HG02610 (cell line): ENCODE data around the gene PDXP.
"Not testable (repeated sequence)": the region's sequence is repeated elsewhere in the genome, so short reads cannot be mapped to it uniquely, and the experiment has no call there.

Source experiments
- ATAC-seq: cut with Tn5 transposase; IDR thresholded peaks from one replicate; pipeline ENCODE4 v1.9.1; 2021; ENCODE audit warnings: mild to moderate bottlenecking, moderate library complexity; ENCODE audit not compliant: unreplicated experiment

The PDXP gene, protein sequence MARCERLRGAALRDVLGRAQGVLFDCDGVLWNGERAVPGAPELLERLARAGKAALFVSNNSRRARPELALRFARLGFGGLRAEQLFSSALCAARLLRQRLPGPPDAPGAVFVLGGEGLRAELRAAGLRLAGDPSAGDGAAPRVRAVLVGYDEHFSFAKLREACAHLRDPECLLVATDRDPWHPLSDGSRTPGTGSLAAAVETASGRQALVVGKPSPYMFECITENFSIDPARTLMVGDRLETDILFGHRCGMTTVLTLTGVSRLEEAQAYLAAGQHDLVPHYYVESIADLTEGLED

GRCh38 chr22:37658133-37659065, at the start of gene PDXP:
PDXP (plus strand) TSS chr22:37658723; CDS start chr22:37658783, 60 bp downstream.
- ATAC-seq = peak; percentile 73

DNA sequence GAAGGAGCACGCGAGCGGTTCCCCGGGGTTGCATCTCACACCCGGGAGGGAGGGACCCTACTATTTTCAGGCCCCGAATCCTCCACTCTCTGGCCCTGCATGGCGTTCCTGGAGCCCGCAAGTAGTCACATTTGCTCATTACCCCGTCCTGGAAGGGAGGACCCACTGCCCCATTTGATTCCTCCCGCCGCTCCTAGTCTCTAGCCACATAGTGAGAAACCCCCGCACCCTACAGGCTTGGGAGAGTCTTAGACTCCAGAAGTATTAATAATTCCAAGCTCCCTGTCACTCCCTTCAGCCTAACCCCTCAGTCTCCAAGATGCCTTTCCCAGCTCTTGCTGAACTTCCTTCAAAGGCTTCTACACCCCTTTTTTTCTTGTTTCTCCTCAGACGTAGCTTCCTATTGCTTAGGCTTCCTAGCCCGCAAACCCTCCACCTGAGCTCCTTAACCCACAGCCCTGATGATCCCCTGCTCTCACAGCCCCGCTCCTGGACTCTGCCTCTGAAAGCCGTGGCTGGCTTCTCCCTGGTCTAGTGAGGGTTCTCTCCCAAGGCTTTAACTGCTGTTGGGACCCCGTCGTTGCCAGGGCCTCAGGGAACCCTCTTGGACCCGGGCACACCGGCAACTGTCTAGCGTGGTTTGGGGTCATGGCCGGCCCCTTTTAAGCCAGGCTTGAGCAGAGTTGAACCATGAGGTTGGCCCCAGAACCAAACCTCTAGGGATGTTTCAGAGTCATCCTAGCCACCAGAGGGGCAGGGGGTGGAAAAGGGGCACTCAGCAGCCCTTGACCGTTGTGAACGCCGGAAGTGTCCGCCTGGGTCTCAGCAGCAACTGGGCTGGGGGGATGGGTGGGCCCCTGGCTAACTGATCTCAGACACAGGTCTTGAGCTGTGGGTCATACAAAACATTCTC, 49.0 kb upstream of the PDXP start:
- no peak for ATAC-seq

GRCh38 chr22:37610153-37610475, 48.4 kb upstream of the PDXP start:
- not testable (repeated sequence) for ATAC-seq

GRCh38 chr22:37610480-37611129, 47.9 kb upstream of the PDXP start:
- ATAC-seq = no peak

- ATAC-seq = no peak
Measured at GRCh38 chr22:37611207-37611606, 47.3 kb upstream of the PDXP start.

GRCh38 chr22:37616201-37617083, 42.1 kb upstream of the PDXP start:
- ATAC-seq = no peak

DNA sequence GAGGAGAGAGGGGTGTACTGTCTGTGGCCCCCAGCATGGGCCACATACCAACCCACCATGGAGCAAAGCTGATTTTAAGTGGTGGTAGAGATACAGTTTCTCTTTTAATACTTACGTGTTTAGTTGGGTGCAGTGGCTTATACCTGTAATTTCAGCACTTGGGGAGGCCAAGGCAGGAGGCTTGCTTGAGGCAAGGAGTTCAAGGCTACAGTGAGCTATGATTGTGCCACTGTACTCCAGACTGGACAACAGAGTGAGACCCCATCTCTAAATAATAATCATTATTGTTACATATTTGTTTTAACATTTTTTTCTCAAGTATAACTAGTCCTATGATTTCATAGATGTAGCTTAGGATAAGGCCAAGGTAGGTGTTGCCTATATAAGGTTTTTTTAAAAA, 41.1 kb upstream of the PDXP start:
- no peak for ATAC-seq

GRCh38 chr22:37618072-37618656, 40.4 kb upstream of the PDXP start:
- no peak for ATAC-seq

GRCh38 chr22:37618674-37619073, 39.8 kb upstream of the PDXP start:
- ATAC-seq = no peak

- no peak for ATAC-seq
Measured at GRCh38 chr22:37619991-37620390, 38.5 kb upstream of the PDXP start.

DNA sequence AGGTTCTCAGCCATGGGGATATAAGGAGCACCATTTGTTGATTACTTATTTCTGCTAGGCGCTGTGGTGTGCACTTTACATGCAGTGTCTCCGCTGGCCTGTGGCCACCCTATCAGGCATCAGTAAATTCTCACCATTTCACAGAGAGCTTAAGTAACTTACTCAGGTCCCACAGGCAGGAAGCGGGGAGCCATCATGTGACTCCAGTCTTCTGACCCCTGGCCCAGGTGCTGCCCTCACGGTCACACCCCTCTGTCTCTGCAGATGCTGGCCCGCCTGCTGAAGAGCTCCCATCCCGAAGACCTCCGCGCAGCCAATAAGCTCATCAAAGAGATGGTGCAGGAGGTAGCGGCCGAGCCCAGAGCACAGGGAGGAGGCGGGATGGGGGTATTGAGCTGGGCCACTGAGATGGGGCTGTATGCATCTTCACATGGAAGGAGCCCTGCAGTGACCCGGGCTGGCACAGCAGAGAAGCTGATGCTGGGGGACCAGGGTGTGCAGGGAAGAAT, 37.1 kb upstream of the PDXP start:
- ATAC-seq = no peak

GRCh38 chr22:37623075-37624016, 35.2 kb upstream of the PDXP start:
- no peak for ATAC-seq

DNA sequence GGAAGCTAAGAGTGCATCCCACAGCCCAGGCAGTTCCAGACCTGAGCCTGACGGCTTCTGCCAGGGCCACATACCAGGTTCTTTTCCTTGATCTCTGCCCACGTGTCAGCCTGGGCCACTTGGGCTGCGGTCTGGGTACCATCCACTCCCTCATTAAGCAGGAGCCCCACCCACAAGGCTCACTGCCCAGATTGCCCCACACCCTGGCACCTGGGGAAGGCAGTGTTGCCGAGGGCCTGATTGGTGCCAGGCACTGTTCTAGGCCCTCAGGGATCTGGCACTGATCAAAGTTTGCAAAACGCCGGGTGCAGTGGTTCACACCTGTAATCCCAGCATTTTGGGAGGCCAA, 34.5 kb upstream of the PDXP start:
- ATAC-seq = no peak

GRCh38 chr22:37624876-37625275, 33.6 kb upstream of the PDXP start:
- no peak for ATAC-seq

GRCh38 chr22:37625737-37626136, 32.8 kb upstream of the PDXP start:
- ATAC-seq = no peak

DNA sequence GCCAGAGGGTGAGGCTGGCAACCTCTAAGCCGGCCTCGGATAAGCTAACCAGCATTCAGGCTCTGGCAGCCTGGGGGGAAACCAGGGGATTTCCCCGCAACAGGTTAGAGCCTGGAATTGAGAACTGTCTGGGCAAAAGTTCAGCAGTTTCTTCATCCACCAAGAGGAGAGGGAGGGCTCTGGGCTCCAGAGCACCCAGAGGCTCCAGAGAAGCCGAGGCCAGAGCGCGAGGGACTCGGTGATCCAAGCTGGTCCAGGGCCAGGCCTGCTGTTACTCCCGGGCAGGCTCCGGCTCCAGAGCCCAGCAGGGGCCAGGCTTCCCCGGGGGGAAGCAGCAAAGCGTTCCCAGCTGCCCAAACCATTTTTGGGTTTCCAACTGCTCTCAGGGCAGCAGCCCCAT, 32.4 kb upstream of the PDXP start:
- no peak for ATAC-seq

- no peak for ATAC-seq
Measured at GRCh38 chr22:37626556-37627075, 31.9 kb upstream of the PDXP start.

GRCh38 chr22:37627121-37627520, 31.4 kb upstream of the PDXP start:
- ATAC-seq = no peak
